ENCODE results near the gene TRIM71.

Gene TRIM71

GRCh38 chr3:32881624-32882023 is 63.8 kb downstream of the TRIM71 start:
- 95% methylated on average over 2 of the region's 2 CpGs for WGBS
- Histone ChIP-seq H3K4me2 (ENCODE audit: low read length, poor library complexity, severe bottlenecking) (no peak overlapping the region), H3K27ac (ENCODE audit: low read length, poor library complexity, severe bottlenecking) (no peak overlapping the region), H2BK15ac (ENCODE audit: low read depth, poor library complexity, severe bottlenecking) (no peak overlapping the region), H2BK120ac (ENCODE audit: low read depth, low read length) (no peak overlapping the region), H3K4me3 (ENCODE audit: insufficient read depth in 1 of 2, low read depth in 1 of 2, low read length in 2 of 2) (no peak overlapping the region), H2AK5ac (ENCODE audit: low read length, severe bottlenecking) (no peak overlapping the region), H3K18ac (ENCODE audit: low read depth in 1 of 2, low read length in 2 of 2) (no peak overlapping the region), H2BK5ac (ENCODE audit: low read depth, low read length, poor library complexity, severe bottlenecking) (no peak overlapping the region), H3K27me3 (ENCODE audit: control insufficient read depth in 1 of 2, insufficient read depth in 1 of 2, low read length in 2 of 2) (peaks cover 0 to 21% of the 10 kb centered on the region in 2 experiments), H3K9me3 (ENCODE audit: control insufficient read depth, low read length) (no peaks in the 10 kb centered on the region), H2AFZ (ENCODE audit: low read depth, low read length) (no peak overlapping the region), H3K79me1 (replicated peaks; ENCODE audit: low read length, poor library complexity, severe bottlenecking) (no peaks in the 10 kb centered on the region), H4K91ac (ENCODE audit: low read length) (no peak overlapping the region), H2BK12ac (ENCODE audit: low read length in 2 of 2) (no peak overlapping the region), H4K8ac (ENCODE audit: low read length) (no peak overlapping the region), H3K4me1 (ENCODE audit: control insufficient read depth, insufficient read depth, low read depth, low read length) (no peaks in the 10 kb centered on the region), H3K4ac (ENCODE audit: low read depth in 1 of 2, low read length in 2 of 2) (no peak overlapping the region), H3K23ac (ENCODE audit: low read length in 2 of 2) (no peak overlapping the region), H3K36me3 (ENCODE audit: control insufficient read depth in 1 of 2, insufficient read depth in 2 of 2, low read depth in 1 of 2, low read length in 2 of 2) (no peaks in the 10 kb centered on the region), H3K14ac (ENCODE audit: low read length in 2 of 2) (no peak overlapping the region), H3K9ac (ENCODE audit: low read length) (no peak overlapping the region)
- DNase-seq: no peak

- Histone ChIP-seq H3K27me3 (ENCODE audit: control insufficient read depth in 1 of 2, insufficient read depth in 1 of 2, low read length in 2 of 2) (peaks cover 0 to 22% of the 10 kb centered on the region in 2 experiments), H3K14ac (ENCODE audit: low read length in 2 of 2) (no peak overlapping the region), H2BK5ac (ENCODE audit: low read depth, low read length, poor library complexity, severe bottlenecking) (no peak overlapping the region), H2AFZ (ENCODE audit: low read depth, low read length) (no peak overlapping the region), H3K36me3 (ENCODE audit: control insufficient read depth in 1 of 2, insufficient read depth in 2 of 2, low read depth in 1 of 2, low read length in 2 of 2) (no peaks in the 10 kb centered on the region), H3K9ac (ENCODE audit: low read length) (no peak overlapping the region), H3K4me1 (ENCODE audit: control insufficient read depth, insufficient read depth, low read depth, low read length) (no peaks in the 10 kb centered on the region), H2BK15ac (ENCODE audit: low read depth, poor library complexity, severe bottlenecking) (no peak overlapping the region), H3K18ac (ENCODE audit: low read depth in 1 of 2, low read length in 2 of 2) (no peak overlapping the region), H4K91ac (ENCODE audit: low read length) (no peak overlapping the region), H3K23ac (ENCODE audit: low read length in 2 of 2) (no peak overlapping the region), H3K27ac (ENCODE audit: low read length, poor library complexity, severe bottlenecking) (no peak overlapping the region), H3K4me3 (ENCODE audit: insufficient read depth in 1 of 2, low read depth in 1 of 2, low read length in 2 of 2) (no peak overlapping the region), H3K9me3 (ENCODE audit: control insufficient read depth, low read length) (no peaks in the 10 kb centered on the region), H4K8ac (ENCODE audit: low read length) (no peak overlapping the region), H3K4ac (ENCODE audit: low read depth in 1 of 2, low read length in 2 of 2) (no peak overlapping the region), H3K79me1 (replicated peaks; ENCODE audit: low read length, poor library complexity, severe bottlenecking) (no peaks in the 10 kb centered on the region), H2BK12ac (ENCODE audit: low read length in 2 of 2) (no peak overlapping the region), H2BK120ac (ENCODE audit: low read depth, low read length) (no peak overlapping the region), H3K4me2 (ENCODE audit: low read length, poor library complexity, severe bottlenecking) (no peak overlapping the region), H2AK5ac (ENCODE audit: low read length, severe bottlenecking) (no peak overlapping the region)
- no peak for DNase-seq
- 100% methylated on average over 1 of the region's 1 CpG for WGBS
Observed at GRCh38 chr3:32882189-32882588, 64.4 kb downstream of the TRIM71 start.

GRCh38 chr3:32882603-32883025 is 64.8 kb downstream of the TRIM71 start:
- no peak overlapping the region for H3K4ac ChIP-seq (ENCODE audit: low read depth in 1 of 2, low read length in 2 of 2)
- no peaks in the 10 kb centered on the region for H3K36me3 ChIP-seq (ENCODE audit: control insufficient read depth in 1 of 2, insufficient read depth in 2 of 2, low read depth in 1 of 2, low read length in 2 of 2)
- H2AFZ ChIP-seq (ENCODE audit: low read depth, low read length): no peak overlapping the region
- no peak overlapping the region for H4K8ac ChIP-seq (ENCODE audit: low read length)
- no peak overlapping the region for H2AK5ac ChIP-seq (ENCODE audit: low read length, severe bottlenecking)
- no peak overlapping the region for H3K18ac ChIP-seq (ENCODE audit: low read depth in 1 of 2, low read length in 2 of 2)
- H3K79me1 ChIP-seq (replicated peaks; ENCODE audit: low read length, poor library complexity, severe bottlenecking): no peaks in the 10 kb centered on the region
- 85% methylated on average over 6 of the region's 6 CpGs for WGBS
- H2BK12ac ChIP-seq (ENCODE audit: low read length in 2 of 2): no peak overlapping the region
- DNase-seq: no peak
- H3K4me1 ChIP-seq (ENCODE audit: control insufficient read depth, insufficient read depth, low read depth, low read length): no peaks in the 10 kb centered on the region
- no peak overlapping the region for H3K9ac ChIP-seq (ENCODE audit: low read length)
- no peak overlapping the region for H4K91ac ChIP-seq (ENCODE audit: low read length)
- no peaks in the 10 kb centered on the region for H3K9me3 ChIP-seq (ENCODE audit: control insufficient read depth, low read length)
- H3K4me2 ChIP-seq (ENCODE audit: low read length, poor library complexity, severe bottlenecking): no peak overlapping the region
- no peak overlapping the region for H3K23ac ChIP-seq (ENCODE audit: low read length in 2 of 2)
- no peak overlapping the region for H3K27ac ChIP-seq (ENCODE audit: low read length, poor library complexity, severe bottlenecking)
- no peak overlapping the region for H2BK5ac ChIP-seq (ENCODE audit: low read depth, low read length, poor library complexity, severe bottlenecking)
- peaks cover 0 to 22% of the 10 kb centered on the region in 2 experiments for H3K27me3 ChIP-seq (ENCODE audit: control insufficient read depth in 1 of 2, insufficient read depth in 1 of 2, low read length in 2 of 2)
- no peak overlapping the region for H2BK120ac ChIP-seq (ENCODE audit: low read depth, low read length)
- no peak overlapping the region for H3K14ac ChIP-seq (ENCODE audit: low read length in 2 of 2)
- no peak overlapping the region for H2BK15ac ChIP-seq (ENCODE audit: low read depth, poor library complexity, severe bottlenecking)
- no peak overlapping the region for H3K4me3 ChIP-seq (ENCODE audit: insufficient read depth in 1 of 2, low read depth in 1 of 2, low read length in 2 of 2)

DNA sequence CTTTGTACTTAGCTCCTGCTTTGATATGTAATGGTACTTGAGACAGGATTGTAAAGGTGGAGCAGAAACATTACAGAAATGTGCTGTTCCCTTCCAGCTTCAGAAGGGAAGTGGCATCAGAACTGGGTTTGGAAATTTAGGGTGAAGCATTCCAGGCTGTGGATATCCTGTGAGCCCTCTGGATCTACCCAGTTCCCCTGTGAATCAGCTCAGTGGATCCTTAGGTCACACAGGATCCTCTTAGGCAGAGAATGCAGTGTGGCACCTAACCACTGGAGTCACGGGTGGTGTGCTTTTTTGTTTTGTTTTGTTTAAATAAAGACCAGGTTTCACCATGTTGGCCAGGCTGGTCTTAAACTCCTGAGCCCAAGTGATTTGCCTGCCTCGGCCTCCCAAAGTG is 66.0 kb downstream of the TRIM71 start:
- Histone ChIP-seq H3K79me1 (replicated peaks; ENCODE audit: low read length, poor library complexity, severe bottlenecking) (no peaks in the 10 kb centered on the region), H3K4me1 (ENCODE audit: control insufficient read depth, insufficient read depth, low read depth, low read length) (no peaks in the 10 kb centered on the region), H3K27me3 (ENCODE audit: control insufficient read depth in 1 of 2, insufficient read depth in 1 of 2, low read length in 2 of 2) (peaks cover 0 to 25% of the 10 kb centered on the region in 2 experiments), H3K27ac (ENCODE audit: low read length, poor library complexity, severe bottlenecking) (no peak overlapping the region), H2BK12ac (ENCODE audit: low read length in 2 of 2) (no peak overlapping the region), H3K4me3 (ENCODE audit: insufficient read depth in 1 of 2, low read depth in 1 of 2, low read length in 2 of 2) (no peak overlapping the region), H2BK5ac (ENCODE audit: low read depth, low read length, poor library complexity, severe bottlenecking) (no peak overlapping the region), H3K9me3 (ENCODE audit: control insufficient read depth, low read length) (no peaks in the 10 kb centered on the region), H3K36me3 (ENCODE audit: control insufficient read depth in 1 of 2, insufficient read depth in 2 of 2, low read depth in 1 of 2, low read length in 2 of 2) (no peaks in the 10 kb centered on the region), H4K91ac (ENCODE audit: low read length) (no peak overlapping the region), H4K8ac (ENCODE audit: low read length) (no peak overlapping the region), H3K4ac (ENCODE audit: low read depth in 1 of 2, low read length in 2 of 2) (no peak overlapping the region), H2AK5ac (ENCODE audit: low read length, severe bottlenecking) (no peak overlapping the region), H3K14ac (ENCODE audit: low read length in 2 of 2) (no peak overlapping the region), H2AFZ (ENCODE audit: low read depth, low read length) (no peak overlapping the region), H3K4me2 (ENCODE audit: low read length, poor library complexity, severe bottlenecking) (no peak overlapping the region), H3K23ac (ENCODE audit: low read length in 2 of 2) (no peak overlapping the region), H3K18ac (ENCODE audit: low read depth in 1 of 2, low read length in 2 of 2) (no peak overlapping the region), H2BK15ac (ENCODE audit: low read depth, poor library complexity, severe bottlenecking) (no peak overlapping the region), H2BK120ac (ENCODE audit: low read depth, low read length) (no peak overlapping the region), H3K9ac (ENCODE audit: low read length) (no peak overlapping the region)
- no peak for DNase-seq
- WGBS: 96% methylated on average over 2 of the region's 2 CpGs
